GM18868 (cell line): ENCODE measurements around the gene PITPNC1.
"Not testable (repeated sequence)": the region's sequence is repeated elsewhere in the genome, so short reads cannot be mapped to it uniquely, and the experiment has no call there.

Experiments
- ATAC-seq: cut with Tn5 transposase; IDR thresholded peaks from one replicate; pipeline ENCODE4 v1.9.1; 2021; ENCODE audit warnings: mild to moderate bottlenecking, moderate library complexity; ENCODE audit not compliant: unreplicated experiment

PITPNC1 gene

DNA sequence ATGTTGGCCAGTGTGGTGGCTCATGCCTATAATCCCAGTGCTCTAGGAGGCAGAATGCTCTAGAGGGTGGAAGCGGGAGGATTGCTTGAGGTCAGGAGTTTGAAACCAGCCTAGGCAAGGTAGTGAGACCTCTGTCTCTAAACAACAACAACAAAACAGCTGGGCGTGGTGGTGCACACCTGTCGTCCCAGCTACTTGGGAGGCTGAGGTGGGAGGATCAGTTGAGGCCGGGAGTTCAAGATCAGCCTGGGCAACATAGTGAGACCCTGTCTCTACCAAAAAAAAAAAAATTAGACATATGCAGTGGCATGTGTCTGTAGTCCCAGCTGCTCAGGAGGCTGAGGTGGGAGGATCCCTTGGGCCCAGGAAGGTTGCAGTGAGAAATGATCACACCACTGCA, 53.4 kb downstream of the PITPNC1 start:
- not testable (repeated sequence) for ATAC-seq

DNA sequence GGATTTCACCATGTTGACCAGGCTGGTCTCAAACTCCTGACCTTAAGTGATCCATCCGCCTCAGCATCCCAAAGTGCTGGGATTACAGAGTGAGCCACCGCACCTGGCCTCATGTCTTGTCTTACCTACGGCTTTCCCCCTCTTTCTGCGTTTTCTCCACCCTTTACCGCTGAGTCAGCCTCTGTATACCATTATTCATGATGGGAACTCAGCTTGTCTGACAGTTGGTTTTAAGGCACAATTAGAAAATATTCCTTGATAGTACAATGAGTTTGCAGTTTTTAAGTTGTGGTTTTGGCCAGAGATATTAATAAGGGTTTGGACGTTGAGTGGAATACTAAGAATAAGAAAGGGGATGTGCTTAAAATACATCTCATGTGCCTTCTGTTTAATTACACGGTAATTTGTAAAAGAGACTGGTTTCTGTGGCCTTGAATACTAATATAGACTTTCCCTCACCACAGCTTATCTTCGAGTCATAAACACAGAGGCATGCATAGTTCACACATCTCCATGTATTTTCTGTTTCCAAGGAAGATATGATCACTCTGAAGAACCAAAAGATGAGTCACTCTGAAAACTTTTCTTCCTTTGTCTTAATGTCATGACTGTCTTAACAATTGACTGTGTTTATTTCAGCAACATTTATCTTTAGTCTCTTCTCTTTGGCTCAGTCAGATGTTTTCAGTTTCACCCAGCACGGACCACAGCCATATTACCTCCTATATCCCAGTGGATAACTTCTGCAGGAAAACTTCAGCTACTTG, 54.4 kb downstream of the PITPNC1 start:
- no peak for ATAC-seq

DNA sequence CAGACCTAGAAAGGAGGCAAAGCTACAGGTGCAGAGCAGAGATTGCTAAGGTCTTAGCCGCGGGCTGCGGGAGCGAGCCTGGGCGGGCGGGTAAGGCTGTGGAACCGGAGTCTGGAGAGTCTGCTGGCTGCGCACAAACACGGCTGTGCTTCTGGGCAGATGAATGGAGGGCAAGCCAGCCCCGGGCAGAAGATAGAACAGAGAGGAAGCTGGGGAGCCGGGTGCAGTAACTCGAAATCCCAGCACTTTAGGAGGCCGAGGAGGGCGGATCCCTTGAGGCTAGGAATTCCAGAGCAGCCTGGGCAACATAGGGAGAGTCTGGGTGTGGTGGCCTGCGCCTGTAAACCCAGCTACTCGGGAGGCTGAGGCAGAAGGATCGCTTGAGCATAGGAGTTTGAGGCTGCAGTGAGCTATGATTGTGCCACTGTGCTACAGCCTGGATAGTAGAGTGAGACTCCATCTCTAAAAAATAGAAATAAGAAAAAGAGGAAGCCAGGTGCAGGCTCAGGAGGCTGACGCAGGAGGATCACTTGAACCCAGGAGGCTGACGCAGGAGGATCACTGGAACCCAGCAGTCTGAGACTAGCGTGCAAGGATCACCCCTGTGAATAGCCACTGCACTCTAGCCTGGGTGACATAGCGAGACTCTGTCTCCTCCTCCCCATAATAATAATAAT, 56.3 kb downstream of the PITPNC1 start:
- ATAC-seq = no peak

DNA sequence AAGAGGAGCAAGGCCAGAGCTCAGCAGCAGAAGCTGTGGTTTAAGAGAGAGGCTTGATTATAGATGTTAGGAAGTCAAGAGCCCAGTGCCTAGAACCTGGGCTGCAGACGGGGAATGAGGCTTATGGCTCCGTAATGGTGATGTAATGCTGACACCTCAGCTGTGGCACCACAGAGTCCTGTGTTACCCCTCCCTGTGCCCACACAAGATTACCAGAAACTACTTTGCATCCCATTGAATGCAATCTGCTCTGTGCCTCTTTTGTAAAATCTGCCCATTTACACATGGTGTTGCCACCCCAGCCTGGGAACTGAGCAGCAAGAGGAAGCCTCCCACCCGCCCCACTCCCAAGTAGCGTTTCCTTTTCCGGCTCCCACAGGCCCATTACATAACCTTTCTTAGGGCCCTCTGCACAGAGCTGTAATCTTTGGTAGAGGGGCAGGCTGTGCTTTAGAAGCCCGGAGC, 57.0 kb downstream of the PITPNC1 start:
- no peak for ATAC-seq

DNA sequence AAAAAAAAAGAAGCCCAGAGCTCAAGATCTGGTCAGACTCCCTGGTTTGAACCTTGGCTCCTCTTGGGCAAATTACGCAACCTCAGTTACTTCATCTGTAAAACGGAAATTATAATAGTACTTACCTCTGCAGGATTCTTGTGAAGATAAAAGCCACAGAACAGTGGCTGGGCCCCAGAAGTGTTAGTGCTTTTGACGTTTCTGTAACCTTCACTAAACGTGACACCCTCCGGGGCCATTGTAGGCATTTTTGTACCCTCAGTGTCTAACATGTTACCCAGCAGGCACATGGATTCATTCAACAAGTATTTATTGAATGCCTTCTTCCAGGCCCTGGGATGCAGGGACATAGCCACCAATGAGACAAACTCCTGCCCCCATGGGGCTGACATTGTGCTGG, 58.0 kb downstream of the PITPNC1 start:
- no peak for ATAC-seq

DNA sequence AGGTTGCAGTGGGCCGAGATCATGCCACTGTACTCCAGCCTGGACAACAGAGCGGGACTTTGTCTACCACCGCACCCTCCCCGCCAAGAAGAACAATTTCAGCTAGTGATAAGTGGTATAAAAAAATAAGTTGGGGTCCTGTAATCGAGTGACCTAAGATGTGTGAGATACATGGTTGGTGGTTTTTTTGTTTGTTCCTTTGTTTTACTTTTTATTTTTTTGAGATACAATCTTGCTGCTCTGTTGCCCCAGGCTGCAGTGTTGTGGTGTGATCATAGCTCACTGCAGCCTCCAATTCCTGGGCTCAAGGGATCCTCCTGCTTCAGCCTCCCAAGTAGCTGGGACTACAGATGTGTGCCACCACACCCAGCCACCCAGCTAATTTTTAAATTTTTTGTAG, 58.7 kb downstream of the PITPNC1 start:
- ATAC-seq = no peak

DNA sequence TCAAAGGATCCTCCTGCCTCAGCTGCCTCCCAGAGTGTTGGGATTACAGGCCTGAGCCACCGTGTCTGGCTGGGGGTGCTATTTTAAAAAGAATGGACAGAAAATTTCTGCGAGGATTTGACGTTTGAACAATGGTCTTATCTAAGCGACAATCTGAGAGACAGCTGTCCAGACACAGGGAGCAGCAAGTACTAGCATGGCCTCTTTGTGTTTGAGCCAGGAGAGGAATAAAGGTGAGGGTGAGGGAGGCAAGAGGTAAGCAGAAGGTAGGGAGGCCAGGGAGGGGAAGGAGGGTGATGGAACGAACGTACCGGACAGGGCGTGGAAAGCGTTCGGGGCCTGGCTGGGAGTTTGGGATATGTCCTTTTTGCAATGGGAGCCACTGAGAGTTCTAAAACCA, 59.2 kb downstream of the PITPNC1 start:
- no peak for ATAC-seq

DNA sequence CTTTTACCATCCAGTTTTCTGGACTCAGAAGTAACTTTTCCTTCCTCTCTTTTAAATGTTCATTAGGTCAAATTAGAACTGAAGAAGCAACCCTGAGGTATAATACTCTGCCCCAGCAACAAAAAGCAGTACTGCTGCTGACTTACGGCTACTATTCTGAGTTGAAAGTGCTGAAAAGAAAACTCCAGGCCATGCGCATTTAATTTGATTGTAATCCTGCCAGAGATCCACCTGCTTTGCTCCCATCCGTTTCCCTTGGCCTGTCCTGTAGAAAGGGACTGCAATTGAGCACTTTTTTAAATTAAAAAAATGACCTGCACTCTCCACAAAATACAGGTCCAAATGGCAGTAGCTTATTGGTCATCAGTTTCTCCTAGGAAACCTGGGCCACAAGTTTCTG, 61.6 kb downstream of the PITPNC1 start:
- ATAC-seq = no peak

DNA sequence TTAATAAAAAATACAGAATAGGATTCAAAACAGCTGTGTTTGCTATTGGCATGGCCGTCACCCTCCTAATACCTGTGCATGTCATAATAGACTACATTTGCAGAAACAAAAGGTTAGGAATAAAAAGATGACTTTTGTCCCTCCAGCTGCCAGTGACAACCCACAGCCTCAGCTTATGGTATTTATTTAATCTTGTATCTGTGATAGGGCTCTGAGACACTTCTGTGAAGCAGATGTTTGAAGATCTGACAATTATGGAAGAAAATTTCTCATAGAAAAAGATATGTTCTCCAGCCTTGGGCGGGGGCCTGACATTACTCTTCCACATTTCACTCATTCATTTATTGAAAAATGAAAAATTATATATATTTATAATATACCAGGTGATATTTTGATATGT, 62.2 kb downstream of the PITPNC1 start:
- no peak for ATAC-seq

DNA sequence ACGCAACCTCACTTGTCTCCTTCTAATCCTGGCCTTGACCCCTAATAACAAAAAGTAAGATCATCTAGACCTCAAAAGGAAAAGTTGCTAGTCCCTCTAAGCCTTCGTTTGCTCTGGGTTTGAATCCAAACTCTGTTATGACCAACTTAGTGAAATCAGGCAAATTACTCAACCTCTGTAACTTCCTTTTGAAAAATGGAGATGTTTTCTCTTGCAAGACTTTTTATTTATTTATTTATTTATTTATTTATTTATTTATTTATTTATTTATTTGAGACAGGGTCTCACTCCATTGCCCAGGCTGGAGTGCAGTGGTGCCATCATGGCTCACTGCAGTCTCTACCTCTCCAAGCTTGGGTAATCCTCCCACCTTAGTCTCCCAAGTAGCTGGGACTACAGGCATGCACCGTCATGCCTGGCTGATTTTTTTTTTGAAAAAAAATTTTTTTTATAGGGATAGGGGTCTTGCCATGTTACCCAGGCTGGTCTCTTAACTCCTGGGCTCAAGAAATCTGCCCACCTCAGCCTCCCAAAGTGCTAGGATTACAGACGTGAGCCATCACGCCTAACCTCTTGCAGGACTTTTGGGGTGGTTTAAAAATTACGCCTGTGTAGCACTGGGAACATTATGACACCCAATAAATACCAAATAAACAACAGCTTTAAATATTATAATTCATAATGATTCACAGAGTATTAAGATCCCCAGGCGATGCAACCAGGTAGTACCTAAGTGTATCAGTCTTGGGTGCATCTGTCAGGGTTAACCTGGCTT, 63.4 kb downstream of the PITPNC1 start:
- ATAC-seq = no peak

DNA sequence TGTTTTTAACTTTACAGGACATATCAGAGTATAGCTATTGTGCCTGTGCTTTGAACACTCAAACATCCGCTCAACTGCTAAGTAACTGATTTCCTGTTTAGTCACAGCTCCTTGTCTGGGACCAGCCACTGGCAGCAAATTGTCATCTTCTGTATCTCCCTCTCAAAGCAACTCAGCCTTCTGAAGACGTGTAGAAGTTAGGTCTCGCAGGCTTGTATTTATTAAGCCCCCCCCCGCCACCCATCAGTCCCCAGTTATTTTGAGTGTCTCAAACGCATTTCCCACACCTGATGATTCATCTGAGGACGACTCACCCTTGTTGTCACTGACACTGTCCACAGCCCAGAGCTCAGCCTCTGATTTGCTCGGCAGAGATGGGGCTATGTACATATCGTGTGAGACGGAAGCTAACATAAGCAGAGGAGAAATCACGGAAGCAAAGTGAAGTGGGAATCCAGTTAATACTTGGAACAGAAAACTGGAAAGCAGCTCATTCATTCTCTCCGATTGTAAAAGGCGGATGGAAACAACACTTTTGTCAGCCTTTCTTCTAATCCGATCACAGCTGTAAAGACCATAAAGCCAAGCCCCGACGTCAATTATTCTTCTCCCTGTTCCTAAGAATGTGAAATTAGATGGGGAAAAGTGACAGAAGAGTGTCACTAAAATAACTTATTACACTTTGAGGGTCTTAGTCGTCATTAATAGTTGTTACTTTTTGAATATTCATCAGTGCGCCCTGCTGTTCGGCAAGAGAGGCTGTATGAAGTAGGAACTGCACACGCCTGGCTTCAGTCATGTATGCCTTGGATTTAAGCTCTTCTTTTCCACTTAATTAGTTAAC, 64.2 kb downstream of the PITPNC1 start:
- no peak for ATAC-seq

DNA sequence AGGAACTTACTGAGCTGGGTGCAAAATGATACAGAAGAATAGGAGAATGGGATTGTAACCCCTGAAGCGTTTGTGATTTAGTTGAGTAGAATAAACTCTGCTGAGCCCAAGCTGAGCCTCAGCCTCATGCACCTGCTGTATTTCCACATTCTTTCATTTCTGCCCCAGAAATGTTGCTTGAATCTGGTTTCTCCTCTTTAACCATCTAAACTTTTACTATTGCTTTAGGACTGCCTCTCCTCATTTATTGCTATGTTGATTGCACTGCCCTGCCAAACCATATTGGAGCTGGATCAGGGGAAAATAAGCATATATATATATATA, 64.8 kb downstream of the PITPNC1 start:
- ATAC-seq = no peak

DNA sequence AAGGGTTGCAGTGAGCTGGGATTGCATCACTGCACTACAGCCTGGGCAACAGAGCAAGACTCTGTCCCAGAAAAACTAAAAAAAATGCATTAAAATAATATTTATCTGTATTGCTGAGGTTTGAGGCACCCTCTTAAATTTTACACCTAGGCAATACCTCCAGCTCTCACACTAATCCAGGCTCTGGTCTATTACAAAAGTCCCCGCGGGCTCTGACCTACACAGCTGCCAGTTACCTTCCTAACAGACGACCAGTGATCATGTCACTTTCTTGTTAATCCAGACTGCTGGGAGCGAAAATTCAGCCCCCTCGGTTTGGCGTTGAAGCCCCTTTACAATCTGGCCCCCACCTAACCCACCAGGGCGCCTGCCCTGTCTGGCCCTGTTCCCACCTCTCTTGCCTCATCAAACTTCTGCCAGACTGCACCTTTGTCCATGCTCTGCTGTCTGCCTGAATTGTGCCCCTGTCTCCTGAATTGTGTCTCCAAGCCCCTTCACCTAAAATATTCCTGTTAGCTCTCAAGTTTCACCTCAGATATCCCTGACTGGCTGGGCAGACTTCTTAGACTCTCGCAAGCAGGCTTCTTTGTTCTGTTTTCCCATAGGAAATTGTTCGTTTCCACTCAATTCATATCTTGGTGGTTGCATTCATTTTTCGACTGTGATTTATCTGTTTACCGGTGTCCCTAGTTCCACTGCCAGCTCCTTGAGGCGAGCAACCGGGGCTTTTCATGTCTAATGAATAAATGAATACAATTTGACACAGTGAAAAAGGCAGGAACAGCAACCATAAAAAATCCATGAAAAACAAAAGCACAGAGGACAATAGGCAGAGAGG, 65.9 kb downstream of the PITPNC1 start:
- no peak for ATAC-seq

DNA sequence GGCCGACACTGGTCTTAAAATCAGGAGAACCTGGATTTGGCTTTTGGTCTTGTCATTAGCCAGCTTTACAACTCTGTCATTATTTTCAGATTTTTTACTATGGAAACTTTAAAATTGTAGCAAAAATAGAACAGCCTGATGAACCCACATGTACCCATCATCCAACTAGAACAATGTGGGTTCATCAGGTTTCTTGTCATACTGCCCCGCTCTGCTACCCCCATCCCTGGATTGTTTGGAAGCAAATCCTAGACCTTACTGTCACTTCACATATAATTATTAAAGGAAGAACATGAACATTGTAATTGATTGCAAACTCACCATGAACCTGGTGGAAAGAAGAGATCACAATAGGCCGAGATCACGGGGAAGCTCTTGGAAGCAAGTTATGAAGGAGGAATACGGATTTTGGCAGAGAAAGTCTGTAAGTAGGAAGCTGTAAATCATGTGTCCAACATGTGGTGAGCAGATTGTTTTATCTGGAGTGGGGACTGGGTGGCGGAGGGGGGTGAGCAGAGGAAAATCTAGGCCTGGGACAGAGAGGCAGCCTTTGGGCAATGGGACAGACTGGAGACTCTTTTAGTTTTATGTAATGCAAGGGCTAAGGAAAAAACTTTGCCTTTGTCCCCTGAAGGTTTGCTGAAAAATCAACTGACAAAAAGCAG, 67.0 kb downstream of the PITPNC1 start:
- no peak for ATAC-seq

DNA sequence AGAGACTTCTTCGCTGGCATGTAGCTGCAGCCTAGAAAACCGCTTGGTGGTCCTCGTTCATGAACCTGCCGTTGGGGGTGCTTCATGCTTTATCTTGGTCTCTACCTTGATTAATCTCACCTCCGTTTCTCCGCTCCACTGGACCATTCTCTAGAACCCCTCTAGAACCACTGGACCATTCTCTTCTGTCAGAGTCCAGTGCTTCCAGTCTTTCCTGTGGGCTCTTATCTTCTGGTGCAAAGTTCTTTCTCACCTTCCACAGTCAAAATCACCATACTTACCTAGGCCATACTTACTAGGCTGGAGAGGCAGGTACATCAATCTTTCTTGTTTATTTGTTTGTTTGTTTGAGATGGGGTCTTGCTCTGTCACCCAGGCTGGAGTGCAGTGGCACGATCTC, 71.4 kb downstream of the PITPNC1 start:
- ATAC-seq = no peak

DNA sequence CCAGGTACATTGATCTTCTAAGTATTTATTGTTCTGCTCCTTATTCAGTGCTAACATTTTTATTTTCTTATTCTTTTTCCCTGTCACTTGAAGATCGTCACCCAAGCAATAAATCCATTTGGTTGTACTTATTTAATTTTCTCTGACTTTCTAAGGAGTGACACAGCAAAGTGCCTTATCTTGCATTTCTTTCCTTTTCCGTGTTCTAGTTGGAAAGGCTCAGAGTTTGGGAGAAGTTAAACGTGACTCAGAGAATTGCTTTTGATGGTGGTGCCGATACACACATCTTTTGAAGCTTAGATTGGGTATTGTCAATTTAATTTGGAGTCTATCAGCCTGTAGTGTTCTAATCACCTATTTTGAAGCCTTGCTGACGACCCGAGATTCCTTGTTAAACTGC, 72.0 kb downstream of the PITPNC1 start:
- no peak for ATAC-seq

DNA sequence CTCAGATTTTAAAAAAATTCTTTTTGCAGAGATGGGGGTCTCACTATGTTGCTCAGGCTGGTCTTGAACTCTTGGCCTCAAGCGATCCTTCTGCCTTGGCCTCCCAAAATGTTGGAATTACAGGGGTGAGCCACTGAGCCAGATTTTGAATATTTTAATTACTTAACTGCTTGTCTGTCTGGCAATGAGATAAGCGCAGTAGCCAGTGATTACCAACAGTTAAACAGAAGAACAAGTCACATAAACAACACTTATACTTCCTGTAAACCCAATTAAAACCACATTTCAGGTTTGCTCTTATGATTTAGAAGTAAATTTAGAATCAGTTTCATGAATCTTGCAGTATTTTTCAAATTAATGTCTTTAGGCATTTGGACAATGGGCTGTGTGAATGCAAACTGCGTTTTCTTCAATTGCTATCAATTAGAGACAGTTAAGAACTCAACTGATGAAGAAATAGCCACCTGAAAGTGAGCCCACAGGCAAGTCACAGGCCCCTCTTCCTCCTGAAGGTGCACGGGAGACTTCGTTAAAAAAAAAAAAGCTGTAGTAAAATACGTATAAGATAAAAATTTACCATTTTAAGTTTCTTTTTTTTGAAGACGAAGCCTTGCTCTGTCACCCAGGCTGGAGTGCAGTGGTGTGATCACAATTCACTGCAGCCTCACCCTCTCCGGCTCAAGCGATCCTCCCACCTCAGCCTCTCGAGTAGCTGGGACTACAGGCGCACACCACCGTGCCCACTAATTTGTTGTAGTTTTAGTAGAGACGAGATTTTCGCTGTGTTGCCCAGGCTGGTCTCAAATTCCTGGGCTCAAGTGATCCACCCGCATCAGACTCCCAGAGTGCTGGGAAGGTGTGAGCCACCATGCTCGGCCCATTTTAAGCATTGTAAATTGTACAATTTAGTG, 73.0 kb downstream of the PITPNC1 start:
- no peak for ATAC-seq

DNA sequence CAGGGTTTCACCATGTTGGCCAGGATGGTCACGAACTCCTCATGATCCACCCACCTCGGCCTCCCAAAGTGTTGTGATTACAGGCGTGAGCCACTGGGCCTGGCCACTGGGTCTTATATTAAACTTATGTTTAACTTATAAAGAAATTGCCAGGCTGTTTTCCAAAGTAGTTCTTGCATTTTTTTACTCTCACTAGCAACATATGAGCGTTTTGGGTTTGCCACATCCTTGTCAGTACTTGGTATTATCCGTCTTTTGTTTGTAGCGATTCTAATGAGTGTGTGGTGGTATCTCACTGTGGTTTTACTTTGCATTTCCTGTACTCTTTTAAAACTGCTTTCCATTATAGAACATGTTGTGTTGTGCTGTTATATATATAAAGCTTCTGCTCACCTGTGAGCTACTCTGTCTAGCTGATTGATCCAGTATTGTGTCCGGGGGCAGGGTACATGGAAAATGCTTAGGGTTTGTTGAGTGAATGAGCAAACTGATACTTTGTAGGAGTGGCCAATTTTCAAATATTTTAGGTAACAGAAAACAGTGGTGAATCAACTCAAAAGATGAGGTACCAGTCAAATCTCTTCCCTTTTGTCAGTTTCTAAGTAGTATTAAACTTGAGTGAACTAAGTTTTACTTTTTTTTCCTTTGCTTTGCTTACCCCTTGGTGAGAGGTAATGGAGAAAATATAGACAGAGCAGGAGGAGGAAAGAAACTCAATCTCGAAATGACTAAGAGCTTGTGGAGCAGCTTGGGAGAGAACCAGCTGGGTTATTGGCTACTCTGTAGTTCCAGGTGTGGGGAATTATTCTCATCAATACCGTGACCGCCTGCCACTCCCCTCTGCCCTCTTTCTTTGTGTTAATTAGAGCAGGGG, 75.8 kb downstream of the PITPNC1 start:
- ATAC-seq = no peak
